Measurements from ENCODE around the gene LYST.

- TF ChIP-seq CTCF (IDR thresholded peaks at IDR 0.05) (no peak), POLR2A (IDR thresholded peaks at IDR 0.05) (no peak)
Measured at GRCh38 chr1:235742914-235743599, 123.6 kb downstream of the LYST start.
